Measurements from ENCODE around the gene NAA16. TPM values are rescaled to one million over a fixed set of nuclear protein-coding genes. Genes with fewer than 3 reads are reported as not detected.

The NAA16 gene
- total RNA-seq, 4 donors from 2014 or later = 14.3 to 41.0 (median 22.6) TPM

GRCh38 chr13:41388143-41388881 lies 77.2 kb downstream of the NAA16 start:
- Histone ChIP-seq H3K9me3 (no peaks in the 10 kb centered on the region), H3K36me3 (no peaks in the 10 kb centered on the region), H3K4me3 (no peak overlapping the region), H3K27me3 (no peaks in the 10 kb centered on the region), H3K27ac (no peak overlapping the region), H3K4me1 (no peaks in the 10 kb centered on the region)
- WGBS = 83% methylated on average over 6 of the region's 6 CpGs
- TF ChIP-seq, protein P1, sequence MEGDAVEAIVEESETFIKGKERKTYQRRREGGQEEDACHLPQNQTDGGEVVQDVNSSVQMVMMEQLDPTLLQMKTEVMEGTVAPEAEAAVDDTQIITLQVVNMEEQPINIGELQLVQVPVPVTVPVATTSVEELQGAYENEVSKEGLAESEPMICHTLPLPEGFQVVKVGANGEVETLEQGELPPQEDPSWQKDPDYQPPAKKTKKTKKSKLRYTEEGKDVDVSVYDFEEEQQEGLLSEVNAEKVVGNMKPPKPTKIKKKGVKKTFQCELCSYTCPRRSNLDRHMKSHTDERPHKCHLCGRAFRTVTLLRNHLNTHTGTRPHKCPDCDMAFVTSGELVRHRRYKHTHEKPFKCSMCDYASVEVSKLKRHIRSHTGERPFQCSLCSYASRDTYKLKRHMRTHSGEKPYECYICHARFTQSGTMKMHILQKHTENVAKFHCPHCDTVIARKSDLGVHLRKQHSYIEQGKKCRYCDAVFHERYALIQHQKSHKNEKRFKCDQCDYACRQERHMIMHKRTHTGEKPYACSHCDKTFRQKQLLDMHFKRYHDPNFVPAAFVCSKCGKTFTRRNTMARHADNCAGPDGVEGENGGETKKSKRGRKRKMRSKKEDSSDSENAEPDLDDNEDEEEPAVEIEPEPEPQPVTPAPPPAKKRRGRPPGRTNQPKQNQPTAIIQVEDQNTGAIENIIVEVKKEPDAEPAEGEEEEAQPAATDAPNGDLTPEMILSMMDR (IDR thresholded peaks at IDR 0.05) = no peak
- TF ChIP-seq POLR2A (IDR thresholded peaks at IDR 0.05) (no peak), EP300 (IDR thresholded peaks at IDR 0.05) (no peak), POLR2AphosphoS5 (IDR thresholded peaks at IDR 0.05) (no peak)
- DNase-seq (ENCODE audit: low spot score in 2 of 2) = no peak

GRCh38 chr13:41389580-41389979 lies 78.5 kb downstream of the NAA16 start:
- no peaks in the 10 kb centered on the region for H3K9me3 ChIP-seq
- no peaks in the 10 kb centered on the region for H3K27me3 ChIP-seq
- no peaks in the 10 kb centered on the region for H3K4me1 ChIP-seq
- no peak overlapping the region for H3K4me3 ChIP-seq
- no peaks in the 10 kb centered on the region for H3K36me3 ChIP-seq
- no peak for TF ChIP-seq EP300 (IDR thresholded peaks at IDR 0.05)
- TF ChIP-seq, protein P1 (IDR thresholded peaks at IDR 0.05) = no peak
- TF ChIP-seq POLR2AphosphoS5 (IDR thresholded peaks at IDR 0.05) = no peak
- no peak for TF ChIP-seq POLR2A (IDR thresholded peaks at IDR 0.05)
- no peak for DNase-seq (ENCODE audit: low spot score in 2 of 2)
- H3K27ac ChIP-seq = no peak overlapping the region
- 88% methylated on average over 1 of the region's 1 CpG for WGBS

GRCh38 chr13:41394166-41394565 lies 83.1 kb downstream of the NAA16 start:
- Histone ChIP-seq H3K36me3 (no peaks in the 10 kb centered on the region), H3K4me3 (no peak overlapping the region), H3K9me3 (no peaks in the 10 kb centered on the region), H3K27me3 (no peaks in the 10 kb centered on the region), H3K27ac (no peak overlapping the region), H3K4me1 (no peaks in the 10 kb centered on the region)
- DNase-seq (ENCODE audit: low spot score in 2 of 2) = no peak
- WGBS = 80% methylated on average over 1 of the region's 1 CpG
- no peak for TF ChIP-seq POLR2A (IDR thresholded peaks at IDR 0.05)
- TF ChIP-seq POLR2AphosphoS5 (IDR thresholded peaks at IDR 0.05) = no peak
- no peak for TF ChIP-seq EP300 (IDR thresholded peaks at IDR 0.05)
- TF ChIP-seq, protein P1 (IDR thresholded peaks at IDR 0.05) = no peak

- Histone ChIP-seq H3K9me3 (no peaks in the 10 kb centered on the region), H3K27me3 (no peaks in the 10 kb centered on the region), H3K27ac (no peak overlapping the region), H3K4me1 (no peaks in the 10 kb centered on the region), H3K4me3 (no peak overlapping the region), H3K36me3 (no peaks in the 10 kb centered on the region)
- no peak for TF ChIP-seq EP300 (IDR thresholded peaks at IDR 0.05)
- TF ChIP-seq, protein P1 (IDR thresholded peaks at IDR 0.05) = no peak
- no peak for DNase-seq (ENCODE audit: low spot score in 2 of 2)
- 77% methylated on average over 7 of the region's 7 CpGs for WGBS
Measured at GRCh38 chr13:41398494-41399170, 87.6 kb downstream of the NAA16 start.

GRCh38 chr13:41401366-41401765 lies 90.3 kb downstream of the NAA16 start:
- no peak for DNase-seq (ENCODE audit: low spot score in 2 of 2)
- Histone ChIP-seq H3K27ac (no peak overlapping the region), H3K36me3 (no peaks in the 10 kb centered on the region), H3K27me3 (no peaks in the 10 kb centered on the region), H3K4me1 (no peaks in the 10 kb centered on the region), H3K4me3 (no peak overlapping the region), H3K9me3 (no peaks in the 10 kb centered on the region)
- TF ChIP-seq POLR2AphosphoS5 (IDR thresholded peaks at IDR 0.05) = no peak
- 89% methylated on average over 4 of the region's 4 CpGs for WGBS

Measured in suprapubic skin (tissue), 4 donors.